Mesothelial cell of epicardium (in vitro differentiated cells): ENCODE measurements around the gene NTRK3. TPM values are rescaled to one million over a fixed set of nuclear protein-coding genes. Genes with fewer than 3 reads are reported as not detected.

Experiments used
- DNase-seq, 2 experiments: peaks; one replicate each; pipeline ENCODE4 v3.0.0; 2021; ENCODE audit warnings: low spot score in 2 of 2; ENCODE audit not compliant: unreplicated experiment in 2 of 2
- H3K27ac Mint-ChIP-seq: 2 replicates; pipeline ENCODE4 v1.8.0; 2021; ENCODE audit warnings: mixed read lengths
- H3K27me3 Mint-ChIP-seq: 2 replicates; pipeline ENCODE4 v1.8.0; 2021; ENCODE audit warnings: low read depth, mixed read lengths
- H3K36me3 Mint-ChIP-seq: 2 replicates; pipeline ENCODE4 v1.8.0; 2021; ENCODE audit warnings: mixed read lengths
- H3K4me1 Mint-ChIP-seq: 2 replicates; pipeline ENCODE4 v1.8.0; 2021; ENCODE audit warnings: mixed read lengths
- H3K4me3 Mint-ChIP-seq: 2 replicates; pipeline ENCODE4 v1.8.0; 2021; ENCODE audit warnings: mild to moderate bottlenecking, moderate library complexity, mixed read lengths
- H3K9me3 Mint-ChIP-seq: 2 replicates; pipeline ENCODE4 v1.8.0; 2021; ENCODE audit warnings: mixed read lengths
- total RNA-seq: library from RNA; stranded (reverse); gene quantifications from 3 replicates; pipeline ENCODE4 v1.2.1, GENCODE V29; 2021
- TF ChIP-seq, protein P1 (sequence below): fragments of 200-600 bp; sonication (generic); IDR thresholded peaks from one replicate; pipeline ENCODE4 v1.5.0; 2021; ENCODE audit warnings: antibody characterized with exemption; ENCODE audit not compliant: unreplicated experiment

Gene NTRK3
- total RNA-seq, 1 donor from 2014 or later: 2.1 TPM

DNA sequence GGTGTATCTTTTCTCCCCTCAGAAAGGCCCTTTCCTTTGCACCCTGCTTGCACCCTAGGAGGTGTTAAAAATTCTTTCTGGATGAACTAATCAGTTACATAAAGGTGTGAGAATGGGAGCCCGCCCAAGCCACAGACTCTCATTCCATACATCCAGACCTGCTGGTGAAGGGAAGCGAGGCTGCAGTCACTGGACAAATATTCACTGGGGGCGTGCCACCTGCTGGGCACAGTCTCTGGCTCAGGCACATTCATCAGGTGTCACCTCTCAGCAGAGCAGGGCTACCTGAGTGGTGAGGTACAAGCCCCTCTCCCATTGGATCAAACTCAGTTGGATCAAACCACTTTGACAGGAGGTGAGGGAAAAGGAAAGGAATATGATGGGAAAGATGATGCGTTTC, 52.0 kb downstream of the NTRK3 start:
- H3K36me3 Mint-ChIP-seq: no peaks in the 10 kb centered on the region
- TF ChIP-seq, protein P1, sequence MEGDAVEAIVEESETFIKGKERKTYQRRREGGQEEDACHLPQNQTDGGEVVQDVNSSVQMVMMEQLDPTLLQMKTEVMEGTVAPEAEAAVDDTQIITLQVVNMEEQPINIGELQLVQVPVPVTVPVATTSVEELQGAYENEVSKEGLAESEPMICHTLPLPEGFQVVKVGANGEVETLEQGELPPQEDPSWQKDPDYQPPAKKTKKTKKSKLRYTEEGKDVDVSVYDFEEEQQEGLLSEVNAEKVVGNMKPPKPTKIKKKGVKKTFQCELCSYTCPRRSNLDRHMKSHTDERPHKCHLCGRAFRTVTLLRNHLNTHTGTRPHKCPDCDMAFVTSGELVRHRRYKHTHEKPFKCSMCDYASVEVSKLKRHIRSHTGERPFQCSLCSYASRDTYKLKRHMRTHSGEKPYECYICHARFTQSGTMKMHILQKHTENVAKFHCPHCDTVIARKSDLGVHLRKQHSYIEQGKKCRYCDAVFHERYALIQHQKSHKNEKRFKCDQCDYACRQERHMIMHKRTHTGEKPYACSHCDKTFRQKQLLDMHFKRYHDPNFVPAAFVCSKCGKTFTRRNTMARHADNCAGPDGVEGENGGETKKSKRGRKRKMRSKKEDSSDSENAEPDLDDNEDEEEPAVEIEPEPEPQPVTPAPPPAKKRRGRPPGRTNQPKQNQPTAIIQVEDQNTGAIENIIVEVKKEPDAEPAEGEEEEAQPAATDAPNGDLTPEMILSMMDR: no peak
- no peaks in the 10 kb centered on the region for H3K4me1 Mint-ChIP-seq
- H3K4me3 Mint-ChIP-seq: no peak overlapping the region
- peaks cover 50% of the 10 kb centered on the region for H3K27me3 Mint-ChIP-seq
- H3K9me3 Mint-ChIP-seq: no peaks in the 10 kb centered on the region
- H3K27ac Mint-ChIP-seq: no peak overlapping the region
- no peak for DNase-seq

DNA sequence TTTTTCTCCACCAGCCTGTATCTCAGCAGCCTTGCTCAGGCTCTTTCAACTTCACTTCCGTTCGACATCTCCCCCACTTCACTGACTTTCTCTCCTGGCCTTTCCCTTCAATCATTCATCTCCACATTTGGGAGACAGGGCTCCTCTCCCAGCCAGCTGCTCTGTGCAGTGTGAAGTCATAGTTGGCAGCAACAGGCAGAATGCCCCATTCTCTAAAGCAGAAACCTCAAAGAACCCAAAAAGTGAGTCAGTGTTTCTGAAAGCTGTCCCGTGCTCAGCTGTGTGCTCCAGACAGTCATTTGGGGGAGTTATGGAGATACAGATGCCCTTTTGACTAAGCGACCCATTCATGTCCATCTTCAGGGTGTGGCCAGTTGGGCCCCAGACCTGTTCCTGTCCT, 54.3 kb downstream of the NTRK3 start:
- TF ChIP-seq, protein P1: no peak
- no peak for DNase-seq
- H3K27me3 Mint-ChIP-seq: peaks cover 47% of the 10 kb centered on the region
- H3K27ac Mint-ChIP-seq: no peak overlapping the region
- H3K4me3 Mint-ChIP-seq: no peak overlapping the region
- H3K9me3 Mint-ChIP-seq: no peaks in the 10 kb centered on the region
- no peaks in the 10 kb centered on the region for H3K4me1 Mint-ChIP-seq
- H3K36me3 Mint-ChIP-seq: no peaks in the 10 kb centered on the region

DNA sequence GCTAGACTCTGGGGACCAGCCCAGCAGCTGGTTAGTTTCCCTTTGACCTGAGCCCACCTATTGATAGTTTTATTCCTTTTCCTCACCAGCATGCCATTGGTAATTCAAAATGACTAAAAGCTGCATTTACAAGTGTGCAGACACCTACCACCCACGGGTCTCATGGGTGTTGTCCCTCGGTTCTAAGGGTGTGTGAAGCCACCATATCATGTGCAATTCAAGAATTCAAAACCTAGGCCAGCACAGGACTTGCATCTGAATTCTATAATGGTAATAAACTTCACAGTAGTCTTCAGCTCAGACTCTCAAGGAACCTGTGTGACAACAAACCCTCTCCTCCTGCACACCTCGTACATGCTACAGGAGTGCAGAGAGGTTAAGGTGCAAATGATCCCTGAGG, 55.3 kb downstream of the NTRK3 start:
- Mint-ChIP-seq H3K9me3 (no peaks in the 10 kb centered on the region), H3K4me1 (no peaks in the 10 kb centered on the region), H3K27me3 (peaks cover 52% of the 10 kb centered on the region), H3K4me3 (no peak overlapping the region), H3K36me3 (no peaks in the 10 kb centered on the region), H3K27ac (no peak overlapping the region)
- no peak for DNase-seq
- TF ChIP-seq, protein P1: no peak

DNA sequence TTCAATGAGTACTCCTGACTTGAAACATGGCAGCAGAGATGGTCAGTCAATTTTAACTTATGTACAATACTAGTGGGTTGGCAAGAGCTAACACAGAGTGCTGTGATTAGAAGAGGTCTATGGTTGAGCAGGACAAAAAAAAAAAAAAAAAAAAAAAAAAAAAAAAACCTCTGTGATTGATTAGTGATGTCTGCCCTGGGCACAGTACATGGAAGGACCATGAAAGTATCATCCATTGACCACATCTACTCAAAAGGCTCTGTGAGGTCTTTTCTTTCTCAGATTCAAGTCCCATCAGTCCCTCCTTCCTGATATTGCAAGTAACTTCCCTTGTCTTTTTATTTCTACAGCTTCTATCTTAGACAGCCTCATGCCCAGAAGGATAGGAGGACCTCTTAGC, 59.6 kb downstream of the NTRK3 start:
- Mint-ChIP-seq H3K27me3 (peaks cover 56% of the 10 kb centered on the region), H3K4me3 (no peak overlapping the region), H3K36me3 (no peaks in the 10 kb centered on the region), H3K4me1 (no peaks in the 10 kb centered on the region), H3K9me3 (no peaks in the 10 kb centered on the region), H3K27ac (no peak overlapping the region)
- DNase-seq: no peak
- TF ChIP-seq, protein P1: no peak

DNA sequence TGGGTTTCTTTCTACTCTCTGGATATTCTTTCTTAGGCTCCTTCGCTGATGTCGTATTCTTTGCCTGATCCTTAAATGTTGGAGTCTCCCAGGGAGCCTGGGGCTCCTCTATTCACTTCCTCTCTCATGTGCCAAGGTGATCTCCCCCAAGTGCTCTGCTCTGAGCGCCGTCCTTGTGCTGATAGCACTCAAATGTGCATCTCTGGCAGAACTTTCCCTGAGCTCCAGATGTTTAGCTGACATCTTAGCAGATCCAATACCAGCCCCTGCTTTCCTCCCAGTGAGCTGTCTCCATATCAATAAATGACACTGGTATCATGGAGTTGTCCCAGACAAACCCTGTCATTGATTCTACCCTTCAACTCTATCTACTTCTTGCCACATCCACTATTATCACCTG, 62.4 kb downstream of the NTRK3 start:
- H3K4me3 Mint-ChIP-seq: no peak overlapping the region
- TF ChIP-seq, protein P1: no peak
- DNase-seq: no peak
- H3K27ac Mint-ChIP-seq: no peak overlapping the region
- no peaks in the 10 kb centered on the region for H3K4me1 Mint-ChIP-seq
- H3K27me3 Mint-ChIP-seq: peaks cover 49% of the 10 kb centered on the region
- no peaks in the 10 kb centered on the region for H3K36me3 Mint-ChIP-seq
- no peaks in the 10 kb centered on the region for H3K9me3 Mint-ChIP-seq

DNA sequence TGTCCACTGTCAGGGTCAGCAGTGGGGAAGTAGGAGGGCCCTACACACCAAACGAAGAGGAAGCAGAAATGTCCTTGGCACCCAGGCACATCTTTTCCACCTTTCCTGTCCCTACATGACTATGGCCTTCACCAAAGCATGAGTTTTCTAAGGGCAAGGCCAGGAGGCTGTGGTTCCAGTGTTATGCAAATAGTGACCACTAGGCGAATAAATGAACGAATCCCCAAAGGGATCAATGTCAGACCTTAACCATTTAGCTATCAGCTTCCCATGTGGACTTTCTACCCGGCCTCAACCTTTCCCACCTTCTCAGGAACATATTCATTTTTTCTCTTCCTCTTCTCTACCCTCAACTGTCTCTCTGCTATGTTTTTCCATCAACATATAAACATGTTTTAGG, 63.1 kb downstream of the NTRK3 start:
- Mint-ChIP-seq H3K27me3 (peaks cover 55% of the 10 kb centered on the region), H3K27ac (no peak overlapping the region), H3K9me3 (no peaks in the 10 kb centered on the region), H3K36me3 (no peaks in the 10 kb centered on the region), H3K4me1 (no peaks in the 10 kb centered on the region), H3K4me3 (no peak overlapping the region)
- TF ChIP-seq, protein P1: peak; percentile 55
- no peak for DNase-seq
